Measurements from ENCODE around the gene ITGB1BP2.
"Not testable (repeated sequence)": the region's sequence is repeated elsewhere in the genome, so short reads cannot be mapped to it uniquely, and the experiment has no call there.

GRCh38 chrX:71300064-71300463 lies 1.5 kb upstream of the ITGB1BP2 start:
- TF ChIP-seq POLR2AphosphoS5 (IDR thresholded peaks at IDR 0.05; ENCODE audit: insufficient read depth, low read depth, low read length); EZH2 (IDR thresholded peaks at IDR 0.05; ENCODE audit: borderline replicate concordance, low read depth, low read length, severe bottlenecking); POLR2A (IDR thresholded peaks at IDR 0.05; ENCODE audit: low read depth, low read length): not testable (repeated sequence)
- TF ChIP-seq, protein P1, sequence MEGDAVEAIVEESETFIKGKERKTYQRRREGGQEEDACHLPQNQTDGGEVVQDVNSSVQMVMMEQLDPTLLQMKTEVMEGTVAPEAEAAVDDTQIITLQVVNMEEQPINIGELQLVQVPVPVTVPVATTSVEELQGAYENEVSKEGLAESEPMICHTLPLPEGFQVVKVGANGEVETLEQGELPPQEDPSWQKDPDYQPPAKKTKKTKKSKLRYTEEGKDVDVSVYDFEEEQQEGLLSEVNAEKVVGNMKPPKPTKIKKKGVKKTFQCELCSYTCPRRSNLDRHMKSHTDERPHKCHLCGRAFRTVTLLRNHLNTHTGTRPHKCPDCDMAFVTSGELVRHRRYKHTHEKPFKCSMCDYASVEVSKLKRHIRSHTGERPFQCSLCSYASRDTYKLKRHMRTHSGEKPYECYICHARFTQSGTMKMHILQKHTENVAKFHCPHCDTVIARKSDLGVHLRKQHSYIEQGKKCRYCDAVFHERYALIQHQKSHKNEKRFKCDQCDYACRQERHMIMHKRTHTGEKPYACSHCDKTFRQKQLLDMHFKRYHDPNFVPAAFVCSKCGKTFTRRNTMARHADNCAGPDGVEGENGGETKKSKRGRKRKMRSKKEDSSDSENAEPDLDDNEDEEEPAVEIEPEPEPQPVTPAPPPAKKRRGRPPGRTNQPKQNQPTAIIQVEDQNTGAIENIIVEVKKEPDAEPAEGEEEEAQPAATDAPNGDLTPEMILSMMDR (IDR thresholded peaks at IDR 0.05; ENCODE audit: extremely low read depth in 1 of 2, insufficient read depth in 1 of 2, low read depth in 1 of 2, low read length in 2 of 2) = not testable (repeated sequence)
